Adipose tissue (tissue), 3 donors: ENCODE measurements around the gene SESN2. TPM values are rescaled to one million over a fixed set of nuclear protein-coding genes. Genes with fewer than 3 reads are reported as not detected.

ENCODE experiments used
- H3K27ac ChIP-seq: one replicate; pipeline ENCODE4 v1.5.1; 2013; ENCODE audit warnings: low read depth, low read length
- WGBS, 3 donors: extraction: QIAGEN DNeasy Blood & Tissue Kit; methylation state at CpG; one replicate each; pipeline ENCODE4 v1.1.7; 2013; 5-methylcytosine and 5-hydroxymethylcytosine counted together
- polyA plus RNA-seq, 3 donors: library from polyadenylated mRNA; stranded (reverse); fragments of 200-250 nt; gene quantifications; one replicate each; pipeline ENCODE4 v1.2.3, GENCODE V29; 2013
- donor health status: healthy with polysubstance abuse.
- donor health status: Bipolar disorder and iron deficiency.
- donor health status: healthy.

SESN2 gene
- 10 to 100 TPM in 1 of 3 donors, 1 to 10 TPM in 2; 6.6 to 17.5 (median 9.1) TPM for polyA plus RNA-seq

- H3K27ac ChIP-seq: peak within 1 kb of the TSS; percentile 41
- 0% methylated on average over 63 to 76 of the region's 76 CpGs for WGBS, 3 donors
Observed at GRCh38 chr1:28259252-28259933, at the start of gene SESN2. Gene SESN2 (plus strand): TSS chr1:28259518. CDS start chr1:28259848, 330 bp downstream.

DNA sequence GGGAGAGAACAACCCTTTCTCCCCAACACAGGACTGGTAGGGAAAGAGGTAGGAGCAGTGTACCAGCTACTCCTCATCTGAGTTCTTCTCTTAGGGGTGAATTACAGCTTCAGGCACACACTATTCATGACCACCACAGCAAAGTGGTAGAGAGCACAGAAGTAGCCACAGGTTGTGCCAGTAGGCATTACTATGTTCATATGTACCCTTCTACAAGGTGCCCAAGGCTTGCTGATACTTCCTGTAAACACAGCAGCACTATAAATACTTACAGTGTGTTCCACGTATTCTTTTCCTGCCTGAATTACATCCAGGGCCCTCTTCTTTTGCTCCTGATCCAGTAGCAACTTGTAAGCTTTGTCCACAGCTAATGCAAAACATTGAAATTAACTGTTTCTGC, 49.6 kb upstream of the SESN2 start:
- WGBS, 3 donors: 63 to 77% (median 64%) methylated on average over 1 of the region's 1 CpG

GRCh38 chr1:28213315-28213714, 46.0 kb upstream of the SESN2 start:
- no peak overlapping the region for H3K27ac ChIP-seq
- 36 to 89% (median 65%) methylated on average over 2 of the region's 2 CpGs for WGBS, 3 donors

More for the DNA sequence above, 49.6 kb upstream of the SESN2 start:
- H3K27ac ChIP-seq: no peak overlapping the region

DNA sequence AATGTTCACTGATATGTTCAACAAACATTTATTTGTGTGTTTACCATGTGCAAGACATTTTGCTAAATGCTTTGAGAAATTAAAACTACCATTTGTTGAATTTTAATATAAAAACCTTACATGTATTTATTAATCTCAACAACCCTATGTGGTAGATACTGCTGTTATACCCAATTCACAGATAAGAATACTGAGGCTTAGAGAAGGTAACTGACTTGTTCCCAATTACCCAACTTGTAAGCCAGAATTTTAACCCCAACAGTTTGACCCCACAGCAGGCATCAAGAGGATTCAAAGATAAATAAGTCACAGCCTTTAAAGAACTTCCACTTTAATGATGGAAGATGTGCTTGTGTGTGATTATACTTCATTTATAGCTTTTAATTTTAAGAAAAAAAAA, 30.2 kb upstream of the SESN2 start:
- no peak overlapping the region for H3K27ac ChIP-seq

GRCh38 chr1:28229996-28230395, 29.3 kb upstream of the SESN2 start:
- H3K27ac ChIP-seq: no peak overlapping the region
- 78 to 82% (median 80%) methylated on average over 2 of the region's 2 CpGs for WGBS, 3 donors

DNA sequence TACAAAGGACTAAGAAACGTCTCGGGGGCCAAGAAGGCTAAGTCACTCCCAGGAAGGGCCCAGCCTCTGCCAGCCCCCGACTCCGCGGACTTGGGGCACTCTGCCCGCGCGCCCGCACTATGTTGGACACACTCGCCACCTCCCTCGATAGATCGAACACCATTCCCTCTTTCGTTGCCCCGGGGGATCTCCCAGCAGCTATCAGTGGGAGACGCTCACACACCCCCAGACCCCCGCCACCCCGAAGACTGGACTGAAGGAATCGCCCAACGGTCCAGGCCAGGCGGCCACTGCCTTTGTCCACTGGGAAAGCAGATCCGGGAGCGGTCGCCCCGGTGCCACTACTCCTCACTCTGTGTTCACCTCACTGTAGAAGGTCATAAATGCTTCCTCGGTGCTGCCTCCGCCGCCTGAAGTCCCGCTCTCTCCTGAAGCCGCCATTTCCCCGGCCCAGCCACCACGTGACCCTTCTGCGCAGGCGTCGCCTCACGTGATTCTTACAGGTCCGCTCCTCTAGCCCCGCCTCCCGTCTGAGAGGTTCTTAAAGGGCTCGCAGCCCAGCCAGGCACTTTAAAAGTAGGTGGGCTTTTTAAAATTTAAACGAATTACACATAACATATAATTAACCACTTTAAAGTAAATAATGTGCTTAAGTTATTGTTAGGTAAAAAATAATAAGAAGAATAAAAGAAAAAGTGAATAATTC, 26.6 kb upstream of the SESN2 start, which contains the start of gene DNAJC8:
Gene DNAJC8 (minus strand): TSS at position 472 of the 706 bp plus-strand sequence. CDS start 31 bp downstream, at position 441.
- no peak within 1 kb of the TSS for H3K27ac ChIP-seq
- WGBS, 3 donors: 0% methylated on average over 40 of the region's 40 CpGs

DNA sequence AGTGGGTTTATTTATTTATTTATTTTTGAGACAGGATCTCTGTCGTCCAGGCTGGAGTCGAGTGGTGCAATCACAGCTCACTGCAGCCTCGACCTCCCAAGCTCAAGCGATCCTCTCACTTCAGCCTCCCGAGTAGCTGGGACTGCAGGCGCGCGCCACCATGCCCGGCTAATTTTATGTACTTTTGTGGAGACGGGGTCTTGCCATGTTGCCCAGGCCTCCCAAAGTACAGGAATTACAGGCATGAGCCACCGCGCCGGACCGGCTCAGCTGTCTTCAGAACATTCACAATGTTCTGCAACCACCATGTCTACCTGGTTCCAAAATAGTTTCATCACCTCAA, 26.1 kb upstream of the SESN2 start:
- WGBS, 3 donors: 59 to 67% (median 64%) methylated on average over 14 of the region's 14 CpGs
- H3K27ac ChIP-seq: no peak overlapping the region

DNA sequence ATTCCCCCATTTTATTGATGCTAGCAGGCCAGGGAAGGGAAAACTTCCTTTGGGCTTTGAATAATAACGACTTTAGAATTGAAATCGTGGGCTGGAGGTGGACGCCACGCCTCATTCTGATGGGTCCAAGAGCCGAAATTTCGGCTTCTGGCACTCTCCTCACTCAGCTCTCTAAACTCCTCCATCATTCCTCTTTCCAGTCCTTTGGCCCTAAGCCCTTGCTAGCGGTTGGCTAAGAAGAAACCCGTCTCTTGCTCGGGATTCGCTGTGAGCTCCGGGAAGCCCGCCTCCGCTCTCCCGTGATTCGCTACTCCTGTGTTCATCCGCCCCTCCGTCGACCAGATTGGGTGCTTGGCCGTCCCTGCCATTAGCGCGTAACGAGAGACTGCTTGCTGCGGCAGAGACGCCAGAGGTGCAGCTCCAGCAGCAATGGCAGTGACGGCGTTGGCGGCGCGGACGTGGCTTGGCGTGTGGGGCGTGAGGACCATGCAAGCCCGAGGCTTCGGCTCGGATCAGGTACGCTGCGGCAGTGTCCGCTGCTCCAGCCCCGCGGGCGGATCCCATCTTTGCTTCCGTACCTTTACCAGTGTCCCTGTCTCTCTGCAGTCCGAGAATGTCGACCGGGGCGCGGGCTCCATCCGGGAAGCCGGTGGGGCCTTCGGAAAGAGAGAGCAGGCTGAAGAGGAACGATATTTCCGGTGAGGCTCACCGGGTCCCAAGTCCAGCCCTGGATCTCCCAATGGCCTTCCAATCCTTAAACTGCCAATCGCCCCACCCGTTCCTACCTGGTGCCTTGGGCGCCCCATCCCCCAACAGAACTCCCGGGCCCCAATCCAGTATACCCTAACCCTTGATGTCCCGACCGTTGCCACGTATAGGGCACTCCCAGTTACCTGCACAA, 23.3 kb upstream of the SESN2 start, which contains the start of gene ATP5IF1:
Gene ATP5IF1 (plus strand): TSS at position 370 of the 901 bp plus-strand sequence. CDS start 60 bp downstream, at position 430.
- no peak within 1 kb of the TSS for H3K27ac ChIP-seq
- WGBS, 3 donors: 0 to 1% (median 0%) methylated on average over 60 of the region's 60 CpGs

DNA sequence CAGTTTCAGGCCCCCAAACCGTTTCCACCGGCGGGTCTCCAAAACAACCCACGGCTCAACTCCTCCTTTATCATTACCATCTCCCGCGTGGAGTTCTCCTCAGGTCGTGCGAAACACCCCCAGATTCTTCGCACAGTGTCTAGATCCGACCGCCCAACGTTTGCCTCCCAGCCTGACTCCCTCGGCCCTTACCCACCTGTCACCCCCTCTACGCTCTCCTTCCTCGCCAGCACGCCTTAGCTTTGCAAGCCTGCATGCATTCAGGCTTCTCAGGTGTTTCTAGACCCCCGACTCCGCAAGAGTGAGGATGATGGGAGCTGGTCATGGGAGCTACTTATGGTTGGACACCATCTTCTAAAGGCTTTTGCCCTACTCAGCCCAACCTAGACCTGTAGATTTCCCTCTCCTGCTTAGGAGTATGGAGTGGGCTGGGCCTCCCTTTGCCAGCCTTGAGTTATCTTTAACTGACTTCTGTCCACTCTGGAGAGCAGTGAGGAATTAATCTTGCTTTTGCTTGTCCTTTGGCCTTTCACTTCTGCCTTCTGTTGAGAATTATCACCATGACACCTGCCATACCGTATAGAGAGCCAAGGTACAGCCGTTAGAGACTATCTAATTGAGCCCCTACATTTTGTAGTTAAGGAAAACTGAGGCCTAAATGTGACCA, 22.5 kb upstream of the SESN2 start:
- 4 to 12% (median 12%) methylated on average over 20 of the region's 20 CpGs for WGBS, 3 donors
- H3K27ac ChIP-seq: no peak overlapping the region

- no peak overlapping the region for H3K27ac ChIP-seq
- 32 to 87% (median 86%) methylated on average over 2 of the region's 2 CpGs for WGBS, 3 donors
Observed at GRCh38 chr1:28239004-28239403, 20.3 kb upstream of the SESN2 start.

- no peak overlapping the region for H3K27ac ChIP-seq
- 91 to 98% (median 94%) methylated on average over 4 of the region's 4 CpGs for WGBS, 3 donors
Observed at GRCh38 chr1:28240024-28240423, 19.3 kb upstream of the SESN2 start.

DNA sequence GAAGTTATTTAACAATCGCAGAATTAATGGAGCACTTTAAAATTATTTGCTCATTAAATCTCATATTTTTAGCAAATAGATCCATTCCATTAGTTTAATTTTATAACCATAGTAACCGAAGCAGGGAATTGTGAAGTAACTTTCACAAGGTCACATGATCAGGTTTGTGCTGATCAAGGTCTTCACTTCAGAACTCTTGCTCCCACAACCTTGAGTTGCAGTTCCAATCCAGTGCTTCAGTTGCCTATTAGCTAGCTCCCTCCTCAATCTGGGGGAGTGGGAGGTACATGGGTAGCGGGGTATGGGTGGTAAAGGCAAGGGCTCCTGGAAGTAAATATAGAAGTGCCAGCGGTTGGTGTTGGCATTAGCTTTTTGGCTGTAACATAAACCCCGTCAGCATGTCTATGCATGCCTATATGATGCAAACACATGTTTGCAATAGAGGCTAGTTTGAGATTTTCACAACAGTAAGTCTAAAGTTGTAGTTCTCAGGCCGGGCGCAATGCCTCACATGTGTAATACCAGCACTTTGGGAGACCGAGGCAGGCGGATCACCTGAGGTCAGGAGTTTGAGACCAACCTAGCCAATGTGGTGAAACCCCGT, 17.6 kb upstream of the SESN2 start:
- H3K27ac ChIP-seq: no peak overlapping the region
- 90 to 94% (median 90%) methylated on average over 10 of the region's 10 CpGs for WGBS, 3 donors

GRCh38 chr1:28243685-28244311, 15.5 kb upstream of the SESN2 start:
- H3K27ac ChIP-seq: no peak overlapping the region
- WGBS, 3 donors: 57 to 72% (median 64%) methylated on average over 2 of the region's 2 CpGs

- H3K27ac ChIP-seq: no peak overlapping the region
- WGBS, 3 donors: 71 to 83% (median 77%) methylated on average over 13 of the region's 13 CpGs
Observed at GRCh38 chr1:28244549-28245251, 14.6 kb upstream of the SESN2 start.

- H3K27ac ChIP-seq: no peak overlapping the region
Observed at GRCh38 chr1:28246427-28246832, 12.9 kb upstream of the SESN2 start.

GRCh38 chr1:28247612-28248272, 11.6 kb upstream of the SESN2 start:
- WGBS, 3 donors: 54 to 56% (median 56%) methylated on average over 11 of the region's 11 CpGs
- H3K27ac ChIP-seq: no peak overlapping the region

More at GRCh38 chr1:28246427-28246832, 12.9 kb upstream of the SESN2 start:
- 17 to 50% (median 22%) methylated on average over 11 of the region's 11 CpGs for WGBS, 3 donors
